ENCODE data around the gene GGTA1. TPM values are rescaled to one million over a fixed set of nuclear protein-coding genes. Genes with fewer than 3 reads are reported as not detected.

Gene GGTA1
- total RNA-seq, 1 experiment from 2014 or later = not detected

DNA sequence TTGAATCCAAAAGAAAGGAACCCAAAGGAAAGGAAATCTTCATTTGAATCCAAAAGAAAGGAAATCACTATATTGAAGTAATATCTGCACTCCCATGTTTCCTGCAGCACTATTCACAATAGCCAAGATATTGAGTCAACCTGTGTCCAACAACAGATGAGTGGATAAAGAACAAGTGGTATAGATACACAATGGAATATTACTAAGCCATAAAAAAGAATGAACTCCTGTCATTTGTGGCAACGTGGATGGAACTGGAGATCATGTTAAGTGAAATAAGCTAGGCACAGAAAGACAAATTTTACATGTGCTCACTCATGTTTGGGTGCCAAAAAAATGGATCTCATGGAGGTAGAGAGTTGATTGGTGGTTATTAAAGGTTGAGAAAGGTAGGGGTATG, 71.7 kb downstream of the GGTA1 start:
- H3K36me3 ChIP-seq (ENCODE audit: low read depth, low read length) = no peaks in the 10 kb centered on the region
- no TSS peak for BruUV-seq (replicated peaks)
- intact Hi-C loops (cut with micrococcal nuclease) = no loop called here
- no peaks in the 10 kb centered on the region for H4K20me1 ChIP-seq (ENCODE audit: low read length)
- TF ChIP-seq, protein P1, sequence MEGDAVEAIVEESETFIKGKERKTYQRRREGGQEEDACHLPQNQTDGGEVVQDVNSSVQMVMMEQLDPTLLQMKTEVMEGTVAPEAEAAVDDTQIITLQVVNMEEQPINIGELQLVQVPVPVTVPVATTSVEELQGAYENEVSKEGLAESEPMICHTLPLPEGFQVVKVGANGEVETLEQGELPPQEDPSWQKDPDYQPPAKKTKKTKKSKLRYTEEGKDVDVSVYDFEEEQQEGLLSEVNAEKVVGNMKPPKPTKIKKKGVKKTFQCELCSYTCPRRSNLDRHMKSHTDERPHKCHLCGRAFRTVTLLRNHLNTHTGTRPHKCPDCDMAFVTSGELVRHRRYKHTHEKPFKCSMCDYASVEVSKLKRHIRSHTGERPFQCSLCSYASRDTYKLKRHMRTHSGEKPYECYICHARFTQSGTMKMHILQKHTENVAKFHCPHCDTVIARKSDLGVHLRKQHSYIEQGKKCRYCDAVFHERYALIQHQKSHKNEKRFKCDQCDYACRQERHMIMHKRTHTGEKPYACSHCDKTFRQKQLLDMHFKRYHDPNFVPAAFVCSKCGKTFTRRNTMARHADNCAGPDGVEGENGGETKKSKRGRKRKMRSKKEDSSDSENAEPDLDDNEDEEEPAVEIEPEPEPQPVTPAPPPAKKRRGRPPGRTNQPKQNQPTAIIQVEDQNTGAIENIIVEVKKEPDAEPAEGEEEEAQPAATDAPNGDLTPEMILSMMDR (conservative IDR thresholded peaks at IDR 0.05; ENCODE audit: low read depth, low read length) = no peak
- TF ChIP-seq EZH2phosphoT487 (IDR thresholded peaks at IDR 0.05; ENCODE audit: borderline replicate concordance, low read length) (no peak), EZH2 (IDR thresholded peaks at IDR 0.05; ENCODE audit: low read length, unreplicated experiment) (no peak)
- ATAC-seq = no peak
- H3K27me3 ChIP-seq (ENCODE audit: low read length) = peaks cover 22% of the 10 kb centered on the region
- H3K9ac ChIP-seq (ENCODE audit: low read length) = no peak overlapping the region
- H3F3A ChIP-seq (ENCODE audit: low read length, unreplicated experiment) = no peaks in the 10 kb centered on the region
- no peaks in the 10 kb centered on the region for H3K9me2 ChIP-seq (replicated peaks; ENCODE audit: low read length)
- no peaks in the 10 kb centered on the region for H3K4me1 ChIP-seq (ENCODE audit: insufficient read depth, low read length)
- no peak for DNase-seq
- no peaks in the 10 kb centered on the region for H3K79me2 ChIP-seq (ENCODE audit: low read length)
- H3K27ac ChIP-seq (ENCODE audit: low read length) = no peak overlapping the region
- no peaks in the 10 kb centered on the region for H3K9me3 ChIP-seq (ENCODE audit: low read length)
- ChIA-PET POLR2A (ENCODE audit: unreplicated experiment) (no interaction called here), CTCF (no interaction called here)
- no peak overlapping the region for H2AFZ ChIP-seq (ENCODE audit: low read length)
- H3K4me3 ChIP-seq (ENCODE audit: low read length) = no peak overlapping the region
- no peak overlapping the region for H3K4me2 ChIP-seq (ENCODE audit: low read length)

DNA sequence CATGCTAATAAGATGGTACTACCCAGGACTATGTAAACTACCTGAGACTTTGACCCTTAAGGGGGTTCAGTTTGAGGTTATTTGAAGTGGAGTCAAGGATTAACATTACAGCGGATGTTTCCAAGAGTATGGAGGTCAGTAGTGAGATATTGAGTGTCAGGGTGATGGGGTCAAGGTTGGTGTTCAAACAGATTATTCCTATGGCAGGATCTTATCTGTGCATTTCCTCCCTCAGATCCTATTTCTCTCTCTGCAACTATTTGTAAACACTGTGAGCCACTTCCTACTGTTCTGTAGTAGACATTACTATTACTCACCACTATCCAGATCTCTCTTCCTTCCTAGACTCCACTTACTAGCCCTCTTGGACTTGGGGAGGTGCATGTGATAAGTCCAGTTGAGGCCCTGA, 75.6 kb downstream of the GGTA1 start:
- BruUV-seq (replicated peaks) = no TSS peak
- Histone ChIP-seq H3K79me2 (ENCODE audit: low read length) (no peaks in the 10 kb centered on the region), H3K4me2 (ENCODE audit: low read length) (no peak overlapping the region), H3K4me3 (ENCODE audit: low read length) (no peak overlapping the region), H4K20me1 (ENCODE audit: low read length) (no peaks in the 10 kb centered on the region), H3K27ac (ENCODE audit: low read length) (no peak overlapping the region), H3K27me3 (ENCODE audit: low read length) (peaks cover 22% of the 10 kb centered on the region), H3K9me2 (replicated peaks; ENCODE audit: low read length) (no peaks in the 10 kb centered on the region), H2AFZ (ENCODE audit: low read length) (no peak overlapping the region), H3K9me3 (ENCODE audit: low read length) (no peaks in the 10 kb centered on the region), H3K4me1 (ENCODE audit: insufficient read depth, low read length) (no peaks in the 10 kb centered on the region), H3K9ac (ENCODE audit: low read length) (no peak overlapping the region), H3K36me3 (ENCODE audit: low read depth, low read length) (no peaks in the 10 kb centered on the region), H3F3A (ENCODE audit: low read length, unreplicated experiment) (no peaks in the 10 kb centered on the region)
- ATAC-seq = no peak
- DNase-seq = no peak
- intact Hi-C loops (cut with micrococcal nuclease) = no loop called here
- TF ChIP-seq, protein P1 (conservative IDR thresholded peaks at IDR 0.05; ENCODE audit: low read depth, low read length) = no peak
- no peak for TF ChIP-seq EZH2 (IDR thresholded peaks at IDR 0.05; ENCODE audit: low read length, unreplicated experiment)
- CTCF ChIA-PET = no interaction called here
- POLR2A ChIA-PET (ENCODE audit: unreplicated experiment) = no interaction called here

DNA sequence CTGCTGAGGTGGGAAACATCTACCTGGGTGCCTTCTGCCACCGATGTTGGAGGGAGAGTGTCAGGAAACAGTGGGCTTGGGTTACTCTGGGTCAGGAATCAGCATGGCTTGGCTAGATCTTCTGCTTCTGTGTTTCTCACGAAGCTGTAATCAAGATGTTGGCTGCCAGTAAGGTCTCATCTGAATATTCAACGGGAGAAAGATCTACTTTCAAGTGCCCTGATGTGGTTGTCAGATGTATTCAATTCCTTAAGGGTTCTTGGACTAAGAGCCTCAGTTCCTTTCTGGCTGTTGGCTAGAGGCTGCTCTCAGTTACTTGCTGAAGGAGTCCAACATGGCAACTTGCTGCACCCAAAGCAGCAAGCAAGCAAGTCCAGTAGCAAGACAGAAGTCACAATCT, 87.7 kb downstream of the GGTA1 start:
- no peak overlapping the region for H3K4me2 ChIP-seq (ENCODE audit: low read length)
- no peak for ATAC-seq

More for the DNA sequence above, 87.7 kb downstream of the GGTA1 start:
- H3K27ac ChIP-seq (ENCODE audit: low read length) = no peak overlapping the region
- H3K9me3 ChIP-seq (ENCODE audit: low read length) = 0 out of 2 replicates have a peak, but pooled peaks cover under 1% of the 10 kb centered on the region
- TF ChIP-seq EZH2phosphoT487 (IDR thresholded peaks at IDR 0.05; ENCODE audit: borderline replicate concordance, low read length) = no peak
- TF ChIP-seq, protein P1 (conservative IDR thresholded peaks at IDR 0.05; ENCODE audit: low read depth, low read length) = no peak
- no peak for TF ChIP-seq EZH2 (IDR thresholded peaks at IDR 0.05; ENCODE audit: low read length, unreplicated experiment)
- ChIA-PET POLR2A (ENCODE audit: unreplicated experiment) (no interaction called here), CTCF (no interaction called here)
- no peak overlapping the region for H2AFZ ChIP-seq (ENCODE audit: low read length)
- H3K9me2 ChIP-seq (replicated peaks; ENCODE audit: low read length) = no peaks in the 10 kb centered on the region
- H3F3A ChIP-seq (ENCODE audit: low read length, unreplicated experiment) = no peaks in the 10 kb centered on the region
- H3K79me2 ChIP-seq (ENCODE audit: low read length) = no peaks in the 10 kb centered on the region
- no peak for DNase-seq
- no peaks in the 10 kb centered on the region for H4K20me1 ChIP-seq (ENCODE audit: low read length)
- no peak overlapping the region for H3K9ac ChIP-seq (ENCODE audit: low read length)
- H3K4me3 ChIP-seq (ENCODE audit: low read length) = no peak overlapping the region
- no peaks in the 10 kb centered on the region for H3K27me3 ChIP-seq (ENCODE audit: low read length)
- H3K36me3 ChIP-seq (ENCODE audit: low read depth, low read length) = no peaks in the 10 kb centered on the region
- no peaks in the 10 kb centered on the region for H3K4me1 ChIP-seq (ENCODE audit: insufficient read depth, low read length)
- intact Hi-C loops (cut with micrococcal nuclease) = no loop called here
- no TSS peak for BruUV-seq (replicated peaks)

Data from PC-3 (cell line).